Right lobe of liver (tissue), 4 donors: ENCODE data around the gene EVL.

ENCODE experiments used
- POLR2A ChIP-seq: fragments of 450-650 bp; IDR thresholded peaks from one replicate; pipeline ENCODE4 v1.6.1; 2017; ENCODE audit warnings: antibody characterized with exemption, mild to moderate bottlenecking
- TF ChIP-seq, protein P1 (sequence below), 4 donors: fragments of 200-600 bp in 3 of 4; fragments of 450-650 bp in 1 of 4; IDR thresholded peaks; one replicate each; pipeline versions ENCODE4 v1.5.1 to v1.8.0; 2016 to 2022; ENCODE audit warnings: antibody characterized with exemption in 4 of 4, mild to moderate bottlenecking in 2 of 4
- donor health status: DM: no; HTN: no; CAD: no.
- donor health status: DM: no; HTN: no; CAD: no.
- donor health status: DM: no; HTN: yes; CAD: no.

DNA sequence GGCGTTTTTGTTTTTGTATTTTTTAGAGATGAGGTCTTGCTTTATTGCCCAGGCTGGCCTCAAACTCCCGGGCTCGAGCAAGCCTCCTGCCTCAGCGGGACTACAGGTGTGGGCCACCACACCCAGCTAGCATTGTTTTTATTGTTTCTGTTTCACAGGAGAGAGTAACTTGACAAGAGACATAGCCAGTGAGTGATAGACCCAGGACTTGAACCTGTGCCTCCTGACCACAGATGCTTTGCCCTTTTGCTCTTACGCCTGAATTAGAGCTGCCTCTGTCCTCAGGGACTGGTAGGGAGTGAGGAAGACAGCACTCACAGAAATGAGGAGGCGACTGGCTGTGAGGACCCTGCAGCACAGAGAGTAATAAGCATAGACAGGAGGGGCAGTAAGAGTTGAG is 2.3 kb downstream of the EVL start:
- no peak for TF ChIP-seq POLR2A
- TF ChIP-seq, protein P1, sequence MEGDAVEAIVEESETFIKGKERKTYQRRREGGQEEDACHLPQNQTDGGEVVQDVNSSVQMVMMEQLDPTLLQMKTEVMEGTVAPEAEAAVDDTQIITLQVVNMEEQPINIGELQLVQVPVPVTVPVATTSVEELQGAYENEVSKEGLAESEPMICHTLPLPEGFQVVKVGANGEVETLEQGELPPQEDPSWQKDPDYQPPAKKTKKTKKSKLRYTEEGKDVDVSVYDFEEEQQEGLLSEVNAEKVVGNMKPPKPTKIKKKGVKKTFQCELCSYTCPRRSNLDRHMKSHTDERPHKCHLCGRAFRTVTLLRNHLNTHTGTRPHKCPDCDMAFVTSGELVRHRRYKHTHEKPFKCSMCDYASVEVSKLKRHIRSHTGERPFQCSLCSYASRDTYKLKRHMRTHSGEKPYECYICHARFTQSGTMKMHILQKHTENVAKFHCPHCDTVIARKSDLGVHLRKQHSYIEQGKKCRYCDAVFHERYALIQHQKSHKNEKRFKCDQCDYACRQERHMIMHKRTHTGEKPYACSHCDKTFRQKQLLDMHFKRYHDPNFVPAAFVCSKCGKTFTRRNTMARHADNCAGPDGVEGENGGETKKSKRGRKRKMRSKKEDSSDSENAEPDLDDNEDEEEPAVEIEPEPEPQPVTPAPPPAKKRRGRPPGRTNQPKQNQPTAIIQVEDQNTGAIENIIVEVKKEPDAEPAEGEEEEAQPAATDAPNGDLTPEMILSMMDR (IDR thresholded peaks at IDR 0.05): no peak
